Adipose tissue (tissue), 3 donors: ENCODE measurements around the gene PACSIN2. TPM values are rescaled to one million over a fixed set of nuclear protein-coding genes. Genes with fewer than 3 reads are reported as not detected.

Experiments
- H3K27ac ChIP-seq: one replicate; pipeline ENCODE4 v1.5.1; 2013; ENCODE audit warnings: low read depth, low read length
- WGBS, 3 donors: extraction: QIAGEN DNeasy Blood & Tissue Kit; methylation state at CpG; one replicate each; pipeline ENCODE4 v1.1.7; 2013; 5-methylcytosine and 5-hydroxymethylcytosine counted together
- polyA plus RNA-seq, 3 donors: library from polyadenylated mRNA; stranded (reverse); fragments of 200-250 nt; gene quantifications; one replicate each; pipeline ENCODE4 v1.2.3, GENCODE V29; 2013
- donor health status: healthy with polysubstance abuse.
- donor health status: Bipolar disorder and iron deficiency.
- donor health status: healthy.

PACSIN2 gene
- polyA plus RNA-seq, 3 donors: 21.9 to 53.1 (median 24.6) TPM

- H3K27ac ChIP-seq: no peak overlapping the region
Observed at GRCh38 chr22:43013355-43014315, 1.3 kb downstream of the PACSIN2 start.

DNA sequence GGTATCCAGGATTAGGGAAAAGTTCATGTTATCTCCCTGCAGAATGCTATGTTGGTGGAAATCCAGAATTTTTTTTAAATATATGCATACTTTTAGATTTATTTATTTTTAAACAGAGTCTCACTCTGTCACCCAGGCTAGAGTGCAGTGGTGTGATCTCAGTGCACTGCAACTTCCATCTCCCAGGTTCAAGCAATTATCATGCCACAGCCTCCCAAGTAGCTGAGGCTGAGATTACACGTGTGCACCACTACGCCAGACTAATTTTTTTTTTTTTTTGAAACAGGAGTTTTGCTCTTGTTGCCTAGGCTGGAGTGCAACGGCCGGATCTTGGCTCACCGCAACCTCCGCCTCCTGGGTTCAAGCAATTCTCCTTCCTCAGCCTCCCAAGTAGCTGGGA lies 2.6 kb downstream of the PACSIN2 start:
- H3K27ac ChIP-seq: no peak overlapping the region
- 66 to 93% (median 87%) methylated on average over 6 of the region's 6 CpGs for WGBS, 3 donors

More at GRCh38 chr22:43013355-43014315, 1.3 kb downstream of the PACSIN2 start:
- WGBS, 3 donors: 11 to 16% (median 11%) methylated on average over 16 of the region's 16 CpGs

DNA sequence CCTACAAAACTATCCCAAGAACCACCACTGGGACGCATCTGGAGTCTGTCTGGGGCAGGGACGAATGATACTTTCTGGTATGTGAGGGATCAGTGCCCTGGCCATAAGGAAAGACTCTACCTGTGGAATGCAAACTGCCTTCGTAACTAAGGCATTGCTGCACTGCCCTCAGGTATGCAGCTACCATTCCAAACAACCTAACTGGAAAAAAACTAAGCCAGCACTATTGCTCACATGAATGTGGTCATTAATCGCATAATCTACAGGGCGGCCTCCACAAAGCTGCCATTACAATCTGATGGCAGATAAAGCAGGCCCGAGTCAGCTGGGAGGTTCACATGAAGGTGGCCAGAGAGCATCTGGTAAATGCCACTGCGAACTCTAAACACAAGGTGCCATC lies 3.9 kb downstream of the PACSIN2 start:
- 29 to 89% (median 87%) methylated on average over 7 of the region's 7 CpGs for WGBS, 3 donors
- no peak overlapping the region for H3K27ac ChIP-seq

DNA sequence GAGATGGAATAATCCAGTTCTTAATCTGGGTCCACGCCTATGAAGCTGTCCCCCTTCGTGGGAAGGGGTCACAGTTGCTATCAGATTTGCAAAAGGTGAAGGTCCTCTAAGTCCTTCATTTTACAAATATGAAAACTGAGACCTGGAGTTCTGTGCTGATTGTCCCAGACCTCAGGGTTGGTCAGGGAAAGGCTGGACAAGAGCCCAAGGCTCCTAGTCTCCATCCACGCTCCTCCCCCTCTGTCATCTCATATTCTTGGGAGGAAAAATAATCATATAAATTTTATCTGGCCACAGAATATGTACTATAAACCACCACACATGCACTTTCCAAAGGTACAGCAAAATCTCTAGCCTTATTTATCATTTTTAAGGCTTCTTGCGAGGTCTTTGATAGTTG lies 5.5 kb downstream of the PACSIN2 start:
- H3K27ac ChIP-seq: no peak overlapping the region
- 53 to 89% (median 87%) methylated on average over 4 of the region's 4 CpGs for WGBS, 3 donors

GRCh38 chr22:43008921-43009320 lies 6.0 kb downstream of the PACSIN2 start:
- H3K27ac ChIP-seq: no peak overlapping the region
- WGBS, 3 donors: 35 to 72% (median 61%) methylated on average over 4 of the region's 4 CpGs

DNA sequence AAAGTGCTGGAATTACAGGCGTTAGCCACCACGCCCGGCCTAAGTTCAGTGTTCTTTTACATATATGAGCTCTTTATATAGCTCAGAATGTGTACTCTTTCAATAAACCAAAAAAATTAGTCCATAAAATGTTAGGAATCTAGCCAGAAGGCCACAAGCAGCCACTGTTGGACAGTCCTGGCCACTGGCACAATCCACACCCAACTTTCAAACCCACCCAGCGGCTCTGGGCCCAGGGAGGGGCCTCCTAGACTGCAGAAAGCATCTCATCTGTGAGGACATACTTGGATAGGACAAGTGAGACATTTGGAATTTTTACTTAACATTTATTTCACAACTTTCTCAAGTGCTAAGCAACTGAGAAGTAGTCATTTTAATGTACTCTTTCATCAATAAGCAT lies 6.4 kb downstream of the PACSIN2 start:
- 87 to 93% (median 87%) methylated on average over 4 of the region's 4 CpGs for WGBS, 3 donors
- H3K27ac ChIP-seq: no peak overlapping the region

DNA sequence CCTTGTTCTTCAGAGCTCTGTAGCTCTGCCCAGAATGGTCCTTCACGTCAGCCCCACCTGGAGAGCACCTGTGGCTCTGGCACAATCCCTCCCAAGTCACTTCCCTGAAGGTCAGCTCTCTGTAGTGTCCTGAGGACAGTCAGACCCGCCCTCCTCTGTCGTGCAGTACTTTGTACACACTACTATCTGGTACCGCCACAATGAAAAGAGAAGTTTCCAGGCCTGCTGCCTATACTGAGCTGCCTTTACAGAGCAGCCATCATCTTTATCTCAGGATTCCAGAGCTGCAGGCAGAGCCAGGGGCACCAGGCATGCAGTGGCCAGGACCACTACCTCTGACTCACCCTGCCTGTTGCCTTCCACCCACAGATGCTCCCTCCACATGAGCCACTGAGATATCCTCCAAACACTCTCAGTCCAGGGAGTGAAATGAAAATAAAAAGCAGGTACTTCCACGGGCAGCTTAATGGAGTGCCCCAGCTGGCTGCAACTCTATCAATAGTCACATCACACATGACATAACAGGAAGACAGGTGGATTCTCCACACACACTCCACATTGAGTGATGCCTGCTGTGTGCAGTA lies 7.3 kb downstream of the PACSIN2 start:
- WGBS, 3 donors: 31 to 69% (median 67%) methylated on average over 5 of the region's 5 CpGs
- no peak overlapping the region for H3K27ac ChIP-seq

DNA sequence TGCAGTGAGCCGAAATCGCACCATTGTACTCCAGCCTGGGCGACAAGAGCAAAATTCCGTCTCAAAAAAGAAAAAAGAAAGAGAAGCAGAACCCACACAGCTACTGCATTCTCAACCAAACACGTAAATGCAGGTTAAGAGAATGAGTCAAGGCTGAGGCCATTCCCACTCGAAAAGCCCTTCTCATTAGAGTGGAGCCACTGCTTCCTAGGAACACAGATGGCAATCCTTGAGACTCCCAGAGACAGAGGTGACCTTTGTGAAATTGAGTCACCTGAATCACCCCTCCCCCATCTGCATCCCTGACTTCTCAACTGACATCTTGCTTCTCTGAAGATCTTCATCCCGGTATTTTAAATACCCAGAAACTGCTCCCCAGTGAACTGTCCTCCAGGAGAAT lies 8.2 kb downstream of the PACSIN2 start:
- WGBS, 3 donors: 77 to 97% (median 96%) methylated on average over 7 of the region's 7 CpGs
- H3K27ac ChIP-seq: no peak overlapping the region

DNA sequence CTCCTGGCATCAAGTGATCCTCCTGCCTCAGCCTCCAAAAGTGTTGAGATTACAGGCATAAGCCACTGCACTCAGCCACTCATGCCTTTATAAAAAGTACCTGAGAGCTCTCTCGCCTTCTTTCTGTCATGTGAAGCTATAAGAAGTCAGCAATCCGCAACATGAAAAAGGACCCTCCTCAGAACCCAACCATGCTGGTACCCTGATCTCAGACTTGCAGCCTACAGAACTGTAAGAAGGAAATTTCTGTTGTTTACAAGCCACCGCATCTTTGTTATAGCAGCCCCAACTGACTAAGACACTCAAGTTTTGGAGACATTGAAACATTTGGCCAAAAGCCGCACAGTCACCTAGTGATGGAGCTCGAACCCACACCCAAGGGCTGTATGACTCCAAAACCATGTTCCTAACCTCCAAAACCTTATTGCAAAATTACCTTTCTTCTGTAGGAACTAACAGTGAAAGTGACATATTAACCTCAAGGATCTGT lies 8.9 kb downstream of the PACSIN2 start:
- 96 to 99% (median 99%) methylated on average over 5 of the region's 5 CpGs for WGBS, 3 donors
- no peak overlapping the region for H3K27ac ChIP-seq

DNA sequence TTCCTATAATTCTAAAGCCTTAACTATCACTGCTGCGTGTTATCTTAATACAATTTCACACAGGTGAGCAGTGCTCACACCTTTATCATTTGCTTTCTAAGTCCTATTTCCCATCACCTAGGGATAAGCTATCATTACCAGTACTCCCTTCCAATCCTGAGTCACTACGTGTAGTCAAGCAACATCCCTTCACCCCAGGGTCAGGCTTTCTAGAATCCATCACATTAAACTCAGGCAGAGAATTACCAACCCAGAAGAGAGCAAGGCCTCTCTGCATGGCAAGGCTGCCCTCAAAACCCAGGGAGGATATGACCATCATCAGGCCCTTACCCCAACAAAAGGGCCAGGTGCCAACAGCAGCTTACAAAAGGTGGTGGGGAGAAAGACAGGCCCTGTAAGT lies 9.8 kb downstream of the PACSIN2 start:
- WGBS, 3 donors: 42 to 78% (median 74%) methylated on average over 2 of the region's 2 CpGs
- H3K27ac ChIP-seq: no peak overlapping the region

DNA sequence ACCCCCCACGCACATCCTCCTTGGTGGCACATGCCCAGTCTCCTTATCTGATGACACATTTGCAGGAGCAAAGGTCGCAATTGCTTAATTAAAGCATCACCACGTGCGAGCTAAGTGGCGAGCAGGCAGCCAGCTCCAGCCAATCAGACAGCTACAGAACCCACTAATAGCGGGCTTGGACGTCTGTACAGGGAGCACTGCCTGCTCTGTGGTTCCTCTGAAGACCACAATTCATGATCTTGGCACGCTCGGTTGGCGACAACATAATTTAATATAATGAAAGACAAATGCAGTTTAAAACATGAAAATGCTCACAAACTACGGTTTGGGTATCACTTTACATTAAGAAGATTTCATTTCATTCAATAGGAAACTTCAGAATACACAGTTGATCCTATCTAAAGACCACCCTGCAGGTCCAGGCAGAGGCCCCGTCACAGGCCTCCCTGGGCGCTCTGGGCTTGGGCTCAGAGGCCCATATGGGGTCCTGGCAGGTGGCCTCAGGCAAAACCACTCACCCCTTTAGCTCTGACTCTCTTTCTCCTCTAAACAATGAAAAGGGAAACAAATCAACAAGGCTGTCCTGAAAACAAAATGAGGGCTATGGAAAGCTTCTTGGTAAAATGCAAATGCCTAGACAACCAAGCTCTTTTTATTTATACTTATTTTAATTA lies 10.4 kb downstream of the PACSIN2 start:
- no peak overlapping the region for H3K27ac ChIP-seq
- 52 to 56% (median 56%) methylated on average over 13 of the region's 13 CpGs for WGBS, 3 donors

DNA sequence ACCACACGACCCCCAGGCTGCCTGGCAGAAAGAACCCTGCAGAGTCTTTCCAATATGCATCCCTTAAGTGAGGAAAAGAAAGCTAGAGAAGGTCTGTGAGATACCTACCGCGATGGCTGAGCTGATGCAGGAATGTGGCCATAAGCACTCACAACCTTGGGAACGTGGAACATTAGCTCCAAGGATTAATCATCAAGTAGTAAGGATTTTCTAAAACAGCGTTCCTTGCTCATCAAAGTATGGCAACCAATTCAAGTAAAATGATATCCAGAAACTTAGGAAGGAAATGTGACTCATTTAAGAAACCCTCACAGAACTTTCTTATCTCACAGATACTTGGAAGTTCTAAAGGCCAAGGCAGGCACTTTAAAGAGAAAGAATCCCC lies 12.8 kb downstream of the PACSIN2 start:
- no peak overlapping the region for H3K27ac ChIP-seq
- WGBS, 3 donors: 25 to 43% (median 42%) methylated on average over 5 of the region's 5 CpGs

DNA sequence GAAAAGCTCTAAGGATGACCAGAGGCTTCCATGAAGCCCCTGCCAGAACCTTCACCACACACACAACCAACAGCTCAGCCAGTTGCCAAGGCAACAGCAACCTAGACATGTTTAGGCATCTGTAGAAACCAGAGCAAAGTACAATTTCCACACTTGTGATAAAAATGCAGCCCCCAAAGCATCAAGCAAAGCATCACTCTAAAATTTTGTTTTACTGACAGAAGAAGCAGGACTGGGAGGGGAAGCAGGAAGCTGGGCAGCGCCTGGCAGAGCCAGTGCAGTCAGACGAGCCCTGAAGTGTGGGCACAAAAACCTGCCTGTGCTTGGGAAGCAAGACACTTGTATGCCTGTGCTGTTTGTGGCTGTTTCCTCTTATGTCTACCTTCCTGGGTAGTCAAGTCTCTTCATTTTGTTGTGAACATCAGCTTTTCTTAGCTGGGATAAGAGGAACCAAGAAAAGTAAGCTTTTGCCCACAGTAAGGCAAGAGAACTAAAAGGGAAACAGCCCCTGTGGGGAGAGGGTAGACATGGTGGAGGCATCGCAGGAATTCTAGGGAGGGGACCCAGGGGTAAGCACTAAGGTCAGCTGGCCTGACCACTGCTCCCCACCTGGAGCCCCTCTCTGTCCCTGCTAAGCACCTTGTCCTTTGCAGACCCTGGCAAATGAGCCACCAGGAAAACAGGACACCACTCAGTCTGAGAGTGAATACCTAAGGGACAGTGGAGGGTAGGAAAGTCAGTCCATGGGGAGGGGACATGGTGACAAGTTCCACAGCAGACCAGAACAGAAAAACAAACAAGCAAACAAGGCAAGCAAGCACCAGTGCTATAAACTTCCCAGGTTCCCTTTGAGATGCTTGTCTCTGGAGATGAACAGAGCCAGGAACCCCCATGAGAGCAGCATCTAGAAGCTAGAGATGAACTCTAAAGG lies 13.4 kb downstream of the PACSIN2 start:
- no peak overlapping the region for H3K27ac ChIP-seq
- 35 to 47% (median 41%) methylated on average over 3 of the region's 3 CpGs for WGBS, 3 donors

GRCh38 chr22:43000441-43001175 lies 14.3 kb downstream of the PACSIN2 start:
- no peak overlapping the region for H3K27ac ChIP-seq
- 77 to 91% (median 77%) methylated on average over 8 of the region's 8 CpGs for WGBS, 3 donors

GRCh38 chr22:42997582-42998090 lies 17.3 kb downstream of the PACSIN2 start:
- WGBS, 3 donors: 68 to 80% (median 73%) methylated on average over 6 of the region's 6 CpGs
- H3K27ac ChIP-seq: no peak overlapping the region

GRCh38 chr22:42996646-42997365 lies 18.1 kb downstream of the PACSIN2 start:
- H3K27ac ChIP-seq: no peak overlapping the region
- WGBS, 3 donors: 32 to 61% (median 56%) methylated on average over 10 of the region's 10 CpGs

- peak overlapping the region; percentile 81 for H3K27ac ChIP-seq
- WGBS, 3 donors: 36 to 84% (median 81%) methylated on average over 7 of the region's 7 CpGs
Observed at GRCh38 chr22:42995654-42996053, 19.3 kb downstream of the PACSIN2 start.
